ENCODE results near the gene CCDC60.

- no peak for TF ChIP-seq CTCF (conservative IDR thresholded peaks at IDR 0.05; ENCODE audit: low read depth, low read length)
- no peak for TF ChIP-seq EZH2 (IDR thresholded peaks at IDR 0.05; ENCODE audit: borderline replicate concordance, low read depth, low read length, poor library complexity, severe bottlenecking)
These were observed 142.4 kb downstream of the CCDC60 start for GRCh38 chr12:119476951-119477350.

Data from A673 (cell line).